IPS DF 6.9 (cell line): ENCODE measurements around the gene MRPS33.
"Not testable (repeated sequence)": the region's sequence is repeated elsewhere in the genome, so short reads cannot be mapped to it uniquely, and the experiment has no call there.

ENCODE experiments used
- DNase-seq: peaks from one replicate; pipeline ENCODE4 v3.0.0-alpha.2; 2013; ENCODE audit warnings: low read depth, low spot score
- H3K27ac ChIP-seq: one replicate; pipeline ENCODE4 v1.5.1; 2013; ENCODE audit warnings: low read length, control low read depth
- H3K27me3 ChIP-seq: 2 replicates; pipeline ENCODE4 v1.6.1; 2013; ENCODE audit warnings: mild to moderate bottlenecking, low read length; ENCODE audit not compliant: control insufficient read depth, insufficient read depth
- H3K36me3 ChIP-seq: 2 replicates; pipeline ENCODE4 v1.6.1; 2013; ENCODE audit warnings: low read length; ENCODE audit not compliant: control insufficient read depth, insufficient read depth
- H3K4me1 ChIP-seq: 2 replicates; pipeline ENCODE4 v1.6.1; 2013; ENCODE audit warnings: low read length; ENCODE audit not compliant: control insufficient read depth, insufficient read depth
- H3K4me3 ChIP-seq: 2 replicates; pipeline ENCODE4 v1.5.1; 2013; ENCODE audit warnings: mild to moderate bottlenecking, low read length
- H3K9me3 ChIP-seq: 2 replicates; pipeline ENCODE4 v1.6.1; 2013; ENCODE audit warnings: low read length, inconsistent platforms; ENCODE audit not compliant: control insufficient read depth, insufficient read depth
- WGBS: extraction: QIAGEN DNeasy Blood & Tissue Kit; methylation state at CpG from one replicate; pipeline ENCODE4 v1.1.7; 2013; ENCODE audit warnings: mixed read lengths, missing lambda C conversion rate; ENCODE audit not compliant: insufficient read length, insufficient coverage; 5-methylcytosine and 5-hydroxymethylcytosine counted together

The MRPS33 gene

GRCh38 chr7:140982508-140982907 is 32.2 kb downstream of the MRPS33 start:
- Histone ChIP-seq H3K27ac (no peak overlapping the region), H3K27me3 (no peaks in the 10 kb centered on the region), H3K4me3 (no peak overlapping the region), H3K9me3 (no peaks in the 10 kb centered on the region), H3K36me3 (no peaks in the 10 kb centered on the region), H3K4me1 (no peaks in the 10 kb centered on the region)
- WGBS, result no CpG with 5 or more reads among the region's 2 CpGs
- DNase-seq, result no peak

GRCh38 chr7:140981951-140982350 is 32.8 kb downstream of the MRPS33 start:
- no CpG with 5 or more reads among the region's 2 CpGs for WGBS
- no peak for DNase-seq

GRCh38 chr7:140977741-140978140 is 37.0 kb downstream of the MRPS33 start:
- Histone ChIP-seq H3K4me1 (no peaks in the 10 kb centered on the region), H3K27ac (no peak overlapping the region), H3K4me3 (no peak overlapping the region), H3K9me3 (no peaks in the 10 kb centered on the region), H3K27me3 (no peaks in the 10 kb centered on the region), H3K36me3 (no peaks in the 10 kb centered on the region)
- WGBS, result no CpG with 5 or more reads among the region's 1 CpG
- DNase-seq, result no peak

More at GRCh38 chr7:140981951-140982350, 32.8 kb downstream of the MRPS33 start:
- Histone ChIP-seq H3K4me1 (no peaks in the 10 kb centered on the region), H3K27ac (no peak overlapping the region), H3K27me3 (no peaks in the 10 kb centered on the region), H3K4me3 (no peak overlapping the region), H3K9me3 (no peaks in the 10 kb centered on the region), H3K36me3 (no peaks in the 10 kb centered on the region)

- no peak for DNase-seq
- no CpG with 5 or more reads among the region's 9 CpGs for WGBS
- Histone ChIP-seq H3K4me3 (no peak overlapping the region), H3K9me3 (no peaks in the 10 kb centered on the region), H3K27ac (no peak overlapping the region), H3K27me3 (no peaks in the 10 kb centered on the region), H3K36me3 (no peaks in the 10 kb centered on the region), H3K4me1 (no peaks in the 10 kb centered on the region)
Observed at GRCh38 chr7:140972876-140973829, 41.6 kb downstream of the MRPS33 start.

- no peaks in the 10 kb centered on the region for H3K27me3 ChIP-seq
- no peaks in the 10 kb centered on the region for H3K36me3 ChIP-seq
- H3K4me3 ChIP-seq, result no peak overlapping the region
- no peaks in the 10 kb centered on the region for H3K4me1 ChIP-seq
- H3K9me3 ChIP-seq, result no peaks in the 10 kb centered on the region
- no peak overlapping the region for H3K27ac ChIP-seq
- WGBS, result no CpG with 5 or more reads among the region's 2 CpGs
- no peak for DNase-seq
Observed at GRCh38 chr7:140972344-140972743, 42.4 kb downstream of the MRPS33 start.

- DNase-seq, result no peak
- H3K4me1 ChIP-seq, result no peaks in the 10 kb centered on the region
- WGBS, result no CpG with 5 or more reads among the region's 2 CpGs
- no peaks in the 10 kb centered on the region for H3K9me3 ChIP-seq
- no peak overlapping the region for H3K4me3 ChIP-seq
- H3K36me3 ChIP-seq, result no peaks in the 10 kb centered on the region
- H3K27ac ChIP-seq, result no peak overlapping the region
- H3K27me3 ChIP-seq, result no peaks in the 10 kb centered on the region
Observed at GRCh38 chr7:140967438-140967837, 47.3 kb downstream of the MRPS33 start.

GRCh38 chr7:140966561-140967233 is 48.1 kb downstream of the MRPS33 start:
- Histone ChIP-seq H3K4me1 (no peaks in the 10 kb centered on the region), H3K27me3 (no peaks in the 10 kb centered on the region), H3K4me3 (no peak overlapping the region), H3K27ac (no peak overlapping the region), H3K9me3 (no peaks in the 10 kb centered on the region), H3K36me3 (no peaks in the 10 kb centered on the region)
- no peak for DNase-seq
- no CpG with 5 or more reads among the region's 5 CpGs for WGBS

- Histone ChIP-seq H3K27ac (no peak overlapping the region), H3K9me3 (no peaks in the 10 kb centered on the region), H3K4me1 (no peaks in the 10 kb centered on the region), H3K27me3 (no peaks in the 10 kb centered on the region), H3K36me3 (no peaks in the 10 kb centered on the region), H3K4me3 (no peak overlapping the region)
- WGBS, result no CpG with 5 or more reads among the region's 4 CpGs
- no peak for DNase-seq
Observed at GRCh38 chr7:140961117-140961516, 53.6 kb downstream of the MRPS33 start.

GRCh38 chr7:140956997-140957396 is 57.8 kb downstream of the MRPS33 start:
- H3K36me3 ChIP-seq, H3K4me1 ChIP-seq, H3K4me3 ChIP-seq, H3K27me3 ChIP-seq, H3K27ac ChIP-seq, DNase-seq, H3K9me3 ChIP-seq: not testable (repeated sequence)
- no CpG with 5 or more reads among the region's 25 CpGs for WGBS
